Epidermal melanocyte (primary cell): ENCODE measurements around the gene CTBP2.
"Not testable (repeated sequence)": the region's sequence is repeated elsewhere in the genome, so short reads cannot be mapped to it uniquely, and the experiment has no call there.

Experiments
- DNase-seq: peaks from one replicate; pipeline ENCODE4 v3.0.0; 2011; ENCODE audit warnings: low spot score; ENCODE audit not compliant: insufficient read length

Gene CTBP2

DNA sequence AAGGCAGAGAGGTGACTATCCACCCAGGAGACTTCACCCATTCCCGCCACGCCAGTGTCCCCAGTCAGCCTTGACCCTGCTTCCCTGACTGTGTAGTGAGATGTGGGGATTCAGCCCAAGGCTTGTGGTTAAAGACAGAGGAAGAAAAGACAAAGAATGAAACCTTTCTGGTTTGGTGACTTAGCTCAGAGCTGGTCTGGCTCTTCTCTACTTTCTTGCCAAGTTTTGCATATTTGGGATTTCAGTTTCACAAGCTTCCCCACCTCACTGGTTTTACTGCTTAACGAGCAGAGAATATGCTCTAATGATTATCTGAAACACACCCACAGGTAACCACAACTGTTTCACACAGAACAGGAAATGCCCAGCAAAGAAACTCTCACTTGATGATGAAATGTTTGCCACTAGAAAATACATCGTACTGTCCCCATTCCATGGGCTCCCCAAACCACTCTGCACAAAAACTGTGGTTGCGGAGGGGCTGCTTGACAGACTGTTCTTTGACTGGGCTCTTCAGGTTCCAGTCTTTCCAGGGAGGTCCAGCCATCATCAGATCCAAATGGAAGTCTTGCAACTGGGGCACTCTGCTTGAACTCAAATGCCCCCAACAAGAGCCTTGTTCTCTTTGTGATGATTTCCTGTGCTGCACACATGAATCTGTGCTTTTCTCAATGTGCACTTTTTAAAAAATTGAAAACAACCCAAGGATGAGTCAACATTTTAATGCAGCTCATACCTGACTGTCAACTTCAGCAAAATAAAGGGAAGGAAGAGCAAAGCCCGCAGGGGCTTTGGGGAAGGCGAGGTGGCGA is 95.5 kb downstream of the CTBP2 start:
- DNase-seq, result no peak

- DNase-seq, result no peak
These were observed 97.0 kb downstream of the CTBP2 start for GRCh38 chr10:125063256-125063925.

GRCh38 chr10:125062914-125063230 is 97.5 kb downstream of the CTBP2 start:
- DNase-seq, result no peak

- DNase-seq, result no peak
These were observed 98.0 kb downstream of the CTBP2 start for GRCh38 chr10:125062227-125062913.

DNA sequence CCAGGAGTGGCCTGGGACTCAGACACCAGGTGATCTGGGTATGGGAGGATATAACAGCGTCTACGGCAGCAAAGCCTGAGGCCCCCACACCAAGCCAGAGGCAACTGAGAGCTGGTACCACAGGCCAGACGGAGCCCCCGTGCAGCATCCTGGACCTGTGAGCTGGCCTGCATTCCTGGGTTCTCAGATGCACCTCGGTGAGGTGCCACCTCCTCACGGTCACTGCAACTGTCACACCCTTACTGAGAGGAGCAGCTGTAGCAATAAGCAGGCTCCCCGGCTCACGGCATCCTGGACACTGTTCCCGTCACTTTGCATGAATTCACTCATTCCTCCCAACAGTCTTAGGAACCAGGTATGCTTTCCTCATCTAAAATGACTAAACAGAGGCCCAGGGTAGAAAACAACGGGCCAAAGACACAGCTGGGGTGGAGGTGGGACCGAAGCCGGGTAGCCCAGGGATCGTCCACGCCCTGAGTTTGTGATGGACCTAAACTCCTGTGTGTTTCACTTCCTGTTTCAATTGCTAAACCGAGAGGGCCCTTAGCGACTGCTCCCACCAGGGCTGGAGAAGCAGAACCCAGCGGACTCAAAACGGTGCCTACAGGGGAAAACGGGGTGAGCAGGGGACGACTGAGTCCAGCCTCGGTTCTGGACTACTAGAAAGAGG is 98.7 kb downstream of the CTBP2 start:
- DNase-seq, result no peak

DNA sequence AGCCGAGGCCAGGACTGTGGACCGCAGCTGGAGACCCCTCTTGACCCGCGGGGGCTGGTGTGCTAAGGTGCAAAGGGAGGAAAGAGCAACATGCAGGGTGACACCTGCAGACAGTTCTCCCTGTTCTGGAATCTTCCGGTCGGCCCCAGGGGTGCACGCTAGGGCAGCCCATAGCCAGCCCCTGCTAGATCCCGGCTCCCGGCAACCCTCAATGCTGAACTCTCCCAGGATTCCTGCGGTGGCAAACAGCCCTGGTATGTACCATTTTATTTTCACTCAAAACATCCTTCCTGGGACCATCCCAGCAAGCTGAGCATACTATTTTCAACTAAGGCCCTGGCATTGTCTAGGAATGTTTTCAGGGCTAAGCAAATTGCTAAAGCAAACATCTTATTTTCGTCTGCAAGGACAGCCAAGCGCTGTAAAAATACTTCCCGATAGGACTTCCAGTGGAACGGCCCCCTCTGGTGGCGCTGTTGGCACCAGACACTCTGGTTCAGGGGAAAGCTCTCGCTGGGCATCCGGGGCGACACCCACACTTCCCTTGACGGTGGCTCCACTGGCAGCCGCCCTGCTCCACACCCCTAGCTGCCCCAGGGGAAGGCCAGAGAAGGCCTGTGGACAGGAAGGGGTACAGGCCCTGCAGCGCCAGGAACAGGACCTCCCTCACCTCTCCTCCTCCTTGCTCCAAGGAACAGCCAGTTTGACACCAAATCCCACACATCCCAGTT is 99.4 kb downstream of the CTBP2 start:
- DNase-seq, result peak; percentile 43

DNA sequence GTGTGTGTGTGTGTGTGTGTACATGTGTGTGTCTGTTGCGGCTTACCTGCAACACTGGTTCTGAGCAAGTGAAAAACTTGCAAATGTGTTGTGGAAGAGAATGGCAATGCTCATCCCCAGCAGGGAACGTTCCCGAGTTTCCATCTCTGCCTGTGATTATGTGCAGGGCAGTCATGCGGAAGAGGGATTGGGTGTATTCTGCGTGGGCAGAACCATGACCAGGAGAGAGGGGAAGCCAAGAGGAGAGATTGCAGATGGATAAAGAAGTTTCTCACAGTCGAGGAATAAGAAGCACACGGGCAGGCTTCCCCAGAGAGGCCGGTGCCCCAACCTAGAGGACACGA is 99.9 kb downstream of the CTBP2 start:
- DNase-seq, result no peak

- DNase-seq, result no peak
These were observed 100.3 kb downstream of the CTBP2 start for GRCh38 chr10:125060026-125060425.

DNA sequence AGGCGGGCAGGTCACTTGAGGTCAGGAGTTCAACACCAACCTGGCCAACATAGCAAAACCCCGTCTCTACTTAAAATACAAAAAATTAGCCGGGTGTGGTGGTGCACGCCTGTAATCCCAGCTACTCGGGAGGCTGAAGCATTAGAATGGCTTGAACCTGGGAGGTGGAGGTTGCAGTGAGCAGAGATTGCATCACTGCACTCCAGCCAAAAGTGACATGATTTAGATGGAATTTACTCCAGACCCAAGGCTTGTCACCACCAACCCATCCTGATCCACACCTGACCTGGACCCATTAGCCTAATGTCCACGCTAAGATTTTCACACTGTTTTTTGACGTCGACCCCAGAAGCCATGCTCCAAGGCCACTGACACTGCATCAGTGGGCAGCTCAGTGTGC is 101.0 kb downstream of the CTBP2 start:
- DNase-seq, result not testable (repeated sequence)

DNA sequence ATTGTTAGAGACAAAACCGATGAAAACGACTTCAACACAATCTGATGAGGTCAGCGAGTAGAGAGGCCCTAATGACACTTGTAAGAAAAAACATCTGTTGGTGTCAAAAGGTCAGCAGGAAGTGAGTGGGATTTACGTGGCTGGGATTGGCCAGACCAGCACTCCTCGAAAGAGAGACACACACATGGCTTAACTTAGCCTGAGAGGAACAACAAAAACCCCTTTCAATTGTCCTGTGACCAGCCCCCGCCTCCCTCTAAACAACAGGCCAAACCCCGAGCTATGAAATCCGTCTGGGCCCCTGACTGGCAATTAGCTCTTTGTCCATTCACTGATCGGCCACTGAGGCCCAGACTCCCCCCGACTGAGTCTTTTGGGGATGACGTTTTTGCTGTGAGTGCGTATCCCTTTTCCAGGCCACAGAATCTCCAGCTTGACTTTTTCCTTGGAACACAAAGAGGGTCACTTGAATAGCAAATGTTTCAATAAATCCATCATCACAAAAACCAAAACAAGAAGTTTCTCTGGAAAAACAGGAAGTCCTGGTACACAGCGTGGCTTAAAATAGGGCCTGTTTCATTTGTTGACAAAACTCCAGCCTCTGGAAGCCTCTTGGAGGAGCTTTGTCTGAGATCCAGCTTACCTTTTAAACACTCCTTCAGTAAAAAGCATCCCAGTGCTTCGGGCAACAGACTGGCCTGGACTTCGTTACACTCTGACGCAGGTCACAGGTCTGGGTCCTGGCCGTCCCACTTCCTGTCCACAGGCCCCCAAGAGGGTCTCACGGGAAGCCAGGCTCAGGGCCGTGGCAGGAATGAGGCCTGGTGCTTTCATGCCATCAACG is 103.0 kb downstream of the CTBP2 start:
- peak; percentile 85 for DNase-seq

DNA sequence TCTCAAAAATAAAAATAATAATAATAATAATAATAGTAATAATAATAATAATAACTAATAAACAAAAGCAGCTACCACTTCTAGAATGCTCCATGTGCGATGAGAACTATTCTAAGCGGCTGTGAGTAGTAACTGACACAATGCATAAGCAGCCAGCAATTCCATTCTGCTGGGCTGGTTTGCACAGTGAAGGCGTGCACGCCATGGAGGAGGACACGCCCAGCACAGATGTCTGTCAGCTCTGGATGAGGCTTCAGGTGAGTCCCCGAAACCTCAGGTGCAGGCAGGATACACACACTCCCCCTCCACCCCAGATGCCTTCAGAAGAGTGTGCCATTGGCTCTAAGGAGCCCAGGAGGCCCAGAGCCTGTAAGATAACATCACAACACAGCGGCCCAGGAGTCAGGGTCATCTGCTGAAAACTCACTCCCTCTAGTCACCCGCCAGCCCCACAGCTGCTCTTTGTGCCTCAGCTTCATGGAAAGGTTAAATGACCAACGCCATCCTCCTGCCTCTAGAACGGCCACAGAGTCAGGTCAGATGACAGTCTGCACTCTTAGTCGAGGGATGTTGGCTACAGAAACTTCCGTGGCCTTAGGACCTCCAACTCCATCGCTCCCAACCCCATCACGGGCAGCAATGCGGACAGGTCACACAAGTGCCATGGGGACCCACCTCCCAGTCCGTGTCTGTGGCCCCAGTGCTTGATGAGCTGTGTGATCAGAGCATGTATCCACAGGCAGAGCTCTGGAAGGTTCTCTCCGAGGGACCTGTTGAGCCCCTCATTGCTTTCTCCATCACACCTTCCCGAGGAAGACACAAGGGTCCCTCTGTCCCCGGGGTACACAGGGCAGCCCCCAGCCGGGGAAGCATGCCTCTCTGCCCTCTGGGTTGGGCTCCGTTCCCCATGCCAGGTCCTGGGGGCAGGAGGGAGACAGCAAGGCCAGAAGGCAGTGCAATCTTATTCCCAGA is 103.9 kb downstream of the CTBP2 start:
- DNase-seq, result no peak

GRCh38 chr10:125055446-125055845 is 104.9 kb downstream of the CTBP2 start:
- no peak for DNase-seq

DNA sequence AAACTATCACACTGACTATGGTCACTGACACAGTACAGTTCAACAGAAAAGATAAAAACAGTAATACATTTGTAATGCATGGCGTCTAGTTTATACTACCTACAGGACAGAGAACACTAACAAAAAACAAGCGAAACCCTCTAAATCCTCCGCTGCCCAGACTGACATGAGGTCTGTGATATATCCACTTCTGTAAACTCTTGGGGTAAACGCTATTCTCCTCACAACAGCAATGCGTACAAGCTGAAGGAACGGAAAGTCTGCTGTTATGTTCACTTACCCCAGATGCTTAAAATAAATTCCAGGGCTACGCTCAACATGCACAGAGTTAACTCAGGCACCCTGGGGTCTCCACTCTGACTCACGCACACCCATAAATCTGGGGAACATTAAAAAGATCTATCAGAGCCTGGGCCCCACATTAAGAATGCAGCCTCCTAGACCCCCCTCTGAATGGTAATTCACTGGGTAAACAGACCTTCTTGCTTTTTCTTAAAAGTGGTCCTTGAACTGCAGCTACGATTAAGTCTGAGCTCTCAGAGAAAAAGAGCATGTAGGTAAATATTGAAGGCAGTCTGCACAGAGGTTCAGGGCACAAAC is 105.6 kb downstream of the CTBP2 start:
- DNase-seq, result no peak

GRCh38 chr10:125054216-125054615 is 106.1 kb downstream of the CTBP2 start:
- DNase-seq, result no peak

- no peak for DNase-seq
These were observed 108.2 kb downstream of the CTBP2 start for GRCh38 chr10:125052146-125052545.

- DNase-seq, result no peak
These were observed 110.0 kb downstream of the CTBP2 start for GRCh38 chr10:125050383-125050782.

DNA sequence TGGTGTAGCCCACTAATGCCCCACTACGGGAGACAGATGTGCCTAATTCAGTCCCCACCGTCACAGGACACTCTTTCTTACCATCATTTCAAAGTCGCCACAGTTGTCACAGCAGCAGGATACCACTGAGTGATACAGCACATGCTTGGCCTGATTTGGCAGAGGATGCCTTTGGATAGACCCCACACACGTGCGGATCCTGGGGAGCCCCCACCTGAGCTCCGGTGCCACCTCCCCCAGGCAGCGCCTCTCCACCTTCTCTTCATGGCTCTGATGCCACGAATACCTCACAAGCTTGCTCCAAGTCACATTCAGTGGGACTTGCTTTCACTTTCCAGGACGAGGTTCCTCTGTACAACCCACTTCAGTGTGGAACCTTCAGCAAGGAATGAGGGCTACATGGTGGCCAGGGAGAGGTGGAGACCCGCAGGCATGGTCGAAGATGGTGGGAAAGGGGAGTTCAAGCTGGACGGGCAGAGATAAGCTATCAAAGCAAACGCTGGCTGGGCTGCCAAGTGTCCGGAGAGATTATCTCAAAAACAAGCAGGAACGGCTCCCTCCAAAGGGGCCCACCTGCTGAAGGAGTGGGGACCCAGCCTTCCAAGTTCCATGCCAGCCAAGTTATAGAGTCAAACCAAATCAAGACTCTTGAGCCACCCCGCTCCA is 111.0 kb downstream of the CTBP2 start:
- no peak for DNase-seq

GRCh38 chr10:125048094-125048864 is 112.1 kb downstream of the CTBP2 start:
- peak; percentile 81 for DNase-seq
